Cortex of kidney (tissue), 1 donor: ENCODE data around the gene CA14.
"Not testable (repeated sequence)": the region's sequence is repeated elsewhere in the genome, so short reads cannot be mapped to it uniquely, and the experiment has no call there.

ENCODE experiments used
- DNase-seq: peaks from one replicate; lab custom pipeline; 2025; lab: John Stamatoyannopoulos, UW

Gene CA14

GRCh38 chr1:150280138-150280707 lies 22.6 kb downstream of the CA14 start:
- DNase-seq: no peak

DNA sequence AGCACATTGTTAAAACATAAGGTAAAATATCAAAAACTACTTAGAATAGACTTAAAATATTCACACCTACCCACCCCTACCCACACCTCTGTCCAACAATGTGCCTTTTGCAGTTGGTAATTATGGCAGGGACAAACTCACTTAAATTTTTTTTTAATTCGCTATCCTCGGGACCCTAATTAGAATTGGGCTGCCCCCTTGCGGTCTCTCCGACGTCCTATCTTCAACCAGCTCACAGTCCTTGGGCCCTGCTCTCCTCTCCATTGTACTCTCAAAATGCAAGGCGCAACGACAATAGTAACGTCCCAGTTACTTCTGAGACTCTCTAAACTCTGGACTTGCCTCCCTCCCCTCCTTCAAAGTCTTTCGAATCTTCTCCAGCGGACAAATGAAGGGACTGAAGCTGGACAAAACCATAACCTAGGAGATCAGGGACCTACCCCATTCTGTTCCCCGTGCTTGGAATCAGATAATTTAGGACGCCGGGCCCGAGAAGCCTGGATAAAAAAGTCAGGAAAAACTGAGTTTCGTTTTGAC lies 23.7 kb downstream of the CA14 start:
- no peak for DNase-seq

- DNase-seq: no peak
These were observed 24.4 kb downstream of the CA14 start, which contains the start of gene CIART for GRCh38 chr1:150281758-150282557. CIART (plus strand) TSS chr1:150282554; CDS start chr1:150283268, 714 bp downstream.

DNA sequence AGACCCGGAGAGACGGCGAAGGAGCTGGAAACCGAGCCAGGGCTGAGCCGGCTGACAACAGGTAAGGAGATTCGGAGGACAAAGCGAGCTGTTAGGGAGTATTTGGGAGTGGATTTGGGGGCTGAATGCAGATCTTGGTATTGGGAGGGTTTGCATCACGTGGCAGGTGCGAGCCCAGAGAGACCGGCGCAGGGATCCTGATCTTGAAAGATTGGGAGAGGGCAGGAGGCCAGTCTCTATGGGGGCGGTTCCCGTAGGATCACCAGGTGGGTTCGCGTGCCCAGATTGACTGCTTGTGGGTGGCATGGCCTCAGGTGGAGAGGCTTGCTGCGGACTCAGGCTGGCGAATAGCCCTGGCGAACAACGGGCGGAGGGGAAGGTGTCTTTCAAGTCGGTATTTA lies 25.0 kb downstream of the CA14 start:
- DNase-seq: no peak

DNA sequence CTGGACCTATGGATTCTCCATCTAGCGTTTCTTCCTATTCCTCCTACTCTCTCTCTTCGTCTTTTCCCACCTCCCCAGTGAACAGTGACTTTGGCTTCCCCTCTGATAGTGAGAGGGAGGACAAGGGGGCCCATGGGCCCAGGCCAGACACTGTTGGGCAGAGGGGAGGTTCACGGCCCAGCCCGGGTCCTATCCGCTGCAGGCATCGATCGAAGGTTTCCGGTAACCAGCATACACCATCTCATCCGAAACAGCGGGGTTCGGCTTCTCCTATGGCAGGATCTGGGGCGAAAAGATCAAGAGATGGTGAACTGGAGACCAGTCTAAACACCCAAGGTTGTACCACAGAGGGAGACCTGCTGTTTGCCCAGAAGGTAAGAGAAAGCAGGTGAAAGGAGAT lies 25.7 kb downstream of the CA14 start:
- no peak for DNase-seq

- no peak for DNase-seq
These were observed 30.8 kb downstream of the CA14 start for GRCh38 chr1:150288382-150288781.

- no peak for DNase-seq
These were observed 31.2 kb downstream of the CA14 start for GRCh38 chr1:150288822-150289221.

DNA sequence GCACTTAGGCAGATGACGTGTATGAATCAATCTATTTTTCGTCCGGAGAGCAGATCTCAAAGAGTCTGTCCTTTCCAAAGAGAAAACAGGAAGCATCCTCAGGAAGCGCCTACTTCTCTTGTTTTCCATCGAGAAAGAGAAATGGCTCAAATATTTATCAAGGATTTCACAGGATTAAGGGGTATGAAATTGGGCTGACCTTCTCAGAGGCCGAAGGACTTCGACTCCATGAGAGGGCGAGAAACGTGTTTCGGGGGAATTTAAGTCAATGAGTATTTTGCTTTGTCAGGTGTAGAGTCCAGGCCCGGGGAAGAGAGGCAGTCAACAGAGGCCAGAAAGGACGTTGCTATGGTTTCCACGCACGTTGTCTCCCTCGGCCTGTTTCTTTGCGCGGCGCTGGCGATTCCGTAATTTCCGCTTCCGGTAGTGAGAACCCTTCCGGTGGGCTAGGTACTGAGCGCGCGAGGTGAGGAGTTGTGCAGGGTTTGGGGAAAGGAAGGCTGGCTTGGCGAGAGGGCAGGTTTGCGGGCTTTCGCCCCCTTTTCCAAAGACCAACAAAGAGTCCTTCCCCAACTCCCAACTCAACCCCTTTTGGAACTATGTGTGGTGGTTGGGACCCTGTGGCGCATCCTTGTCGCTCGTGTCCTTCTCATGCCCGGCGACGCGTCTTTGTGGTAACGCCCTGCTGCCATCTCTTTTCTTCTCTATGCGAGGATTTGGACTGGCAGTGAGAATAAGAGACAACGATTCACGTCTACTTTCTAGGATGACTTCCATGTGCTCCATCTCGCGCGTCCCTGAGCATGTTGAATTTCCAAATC lies 36.1 kb downstream of the CA14 start, which contains the start of gene MRPS21:
Gene MRPS21, plus strand, starts transcription at position 429 of the 821 bp plus-strand sequence. CDS start 506 bp downstream, outside the sequence.
- DNase-seq: no peak

- DNase-seq: no peak
These were observed 37.9 kb downstream of the CA14 start for GRCh38 chr1:150295476-150295875.

- DNase-seq: no peak
These were observed 42.1 kb downstream of the CA14 start for GRCh38 chr1:150299716-150300115.

DNA sequence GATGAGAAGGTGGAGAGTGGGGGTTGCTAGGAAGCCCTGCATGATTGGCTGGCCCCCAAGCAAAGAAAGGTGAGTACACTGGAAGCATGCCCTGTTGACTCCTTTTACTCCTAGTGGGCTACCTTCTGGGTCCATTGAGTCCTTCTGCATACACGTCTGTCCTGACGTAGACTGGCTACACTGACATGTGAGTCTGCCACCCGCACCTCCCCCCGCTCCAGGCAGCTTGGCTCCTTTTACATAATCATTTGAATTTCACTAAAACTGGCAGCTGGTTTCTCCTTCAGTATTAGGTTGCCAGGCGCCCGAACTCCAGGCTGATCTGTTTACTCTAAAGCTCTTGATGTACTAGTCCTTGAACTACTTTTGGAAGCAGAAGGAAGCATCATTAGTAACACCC lies 44.8 kb downstream of the CA14 start:
- no peak for DNase-seq

GRCh38 chr1:150302902-150303301 lies 45.3 kb downstream of the CA14 start:
- DNase-seq: no peak

DNA sequence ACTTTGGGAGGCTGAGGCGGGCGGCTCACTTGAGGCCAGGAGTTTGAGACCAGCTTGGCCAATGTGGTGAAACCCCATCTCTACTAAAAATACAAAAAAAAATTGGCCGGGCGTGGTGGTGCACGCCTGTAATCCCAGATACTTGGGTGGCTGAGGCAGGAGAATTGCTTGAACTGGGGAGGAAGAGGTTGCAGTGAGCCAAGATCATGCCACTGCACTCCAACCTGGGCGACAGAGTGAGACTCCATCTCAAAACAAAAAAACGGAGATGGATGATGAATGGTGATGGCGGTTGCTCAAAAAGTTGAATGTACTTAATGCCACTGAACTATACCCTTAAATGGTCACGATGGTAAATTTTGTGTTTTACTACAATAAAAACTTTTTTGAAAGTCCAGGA lies 51.0 kb downstream of the CA14 start:
- DNase-seq: not testable (repeated sequence)

DNA sequence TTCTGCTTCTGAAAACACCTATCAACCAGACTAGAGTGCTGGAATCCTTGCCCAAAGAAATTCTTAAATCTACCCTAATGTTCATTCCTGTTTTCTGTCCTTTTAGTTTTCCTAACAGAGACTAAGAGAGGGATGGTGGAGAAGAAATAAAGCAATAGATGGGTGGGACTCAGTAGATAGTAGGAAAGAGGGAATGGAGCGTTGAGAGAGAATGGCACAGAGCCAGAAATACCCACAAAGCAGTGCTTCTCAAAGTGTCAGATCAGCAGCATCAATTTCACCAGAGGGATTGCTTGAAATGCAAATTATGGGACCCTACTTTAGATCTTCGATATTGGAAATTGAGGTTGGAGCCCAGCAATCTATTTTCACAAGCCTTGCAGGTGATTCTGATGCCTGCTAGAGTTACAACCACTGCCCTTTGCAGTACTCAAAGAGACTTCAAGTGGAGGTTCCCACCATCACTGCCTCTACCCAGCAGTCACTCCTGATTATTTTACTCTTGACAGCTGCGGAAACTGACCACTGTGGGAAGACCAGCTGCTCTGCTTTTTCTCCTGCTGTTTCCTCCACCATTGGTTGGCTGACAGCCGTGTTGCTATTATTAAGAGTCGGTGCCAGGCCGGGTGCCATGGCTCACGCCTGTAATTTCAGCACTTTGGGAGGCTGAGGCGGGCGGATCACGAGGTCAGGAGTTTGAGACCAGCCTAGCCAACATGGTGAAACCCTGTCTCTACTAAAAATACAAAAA lies 52.4 kb downstream of the CA14 start:
- no peak for DNase-seq

DNA sequence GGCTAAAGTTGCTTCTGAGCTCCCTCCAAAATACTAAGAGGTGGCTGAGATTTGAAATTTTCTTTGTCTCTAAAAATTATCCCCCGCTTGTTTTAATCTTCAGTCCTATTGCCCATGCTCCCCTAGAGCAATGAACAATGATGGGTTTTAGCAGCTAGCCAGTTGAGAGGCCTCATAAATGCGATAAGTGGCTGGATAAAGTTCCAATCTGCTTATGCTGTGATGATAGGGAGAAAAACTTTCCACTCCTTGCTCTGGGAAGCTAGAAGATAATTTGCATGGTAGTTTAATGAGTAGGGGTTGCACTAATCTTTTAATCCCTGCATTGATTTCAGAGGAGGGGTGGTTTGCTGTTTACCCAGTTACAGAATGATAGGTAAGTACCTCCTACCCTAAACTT lies 54.2 kb downstream of the CA14 start:
- DNase-seq: no peak
